Common myeloid progenitor, CD34-positive (primary cell): ENCODE data around the gene NT5C1B.

Experiments used
- CTCF ChIA-PET: fragments of 350-600 bp; sonication (Branson Sonifier 250); formaldehyde crosslinking; loops from one replicate; lab custom pipeline; 2021; ENCODE audit warnings: antibody characterized with exemption; lab: Charles Lee
- POLR2A ChIA-PET: fragments of 350-600 bp; sonication (Branson Sonifier 250); formaldehyde crosslinking; loops from one replicate; lab custom pipeline; 2021; ENCODE audit warnings: antibody characterized with exemption; lab: Charles Lee
- DNase-seq, 3 donors: peaks; one replicate each; pipeline versions ENCODE4 v3.0.0 to v3.0.0-alpha.2; 2013
- H3K27ac ChIP-seq, 2 experiments: 1 replicate in 1 of 2; 2 replicates in 1 of 2; pipeline ENCODE4 v1.7.0; 2013; ENCODE audit warnings: inconsistent platforms in 2 of 2, low read length in 2 of 2, mild to moderate bottlenecking in 2 of 2, low read depth in 1 of 2, moderate library complexity in 1 of 2; ENCODE audit not compliant: severe bottlenecking in 2 of 2, insufficient read depth in 1 of 2, poor library complexity in 1 of 2
- H3K27me3 ChIP-seq, 5 experiments: replicated peaks in 2 of 5; 1 replicate in 3 of 5; 2 replicates in 2 of 5; pipeline versions ENCODE4 v1.6.1 to v1.7.0; 2013; ENCODE audit warnings: low read length in 4 of 5, mild to moderate bottlenecking in 2 of 5, moderate library complexity in 2 of 5, inconsistent platforms in 1 of 5; ENCODE audit not compliant: insufficient read depth in 5 of 5, control insufficient read depth in 4 of 5
- H3K36me3 ChIP-seq, 4 experiments: 1 replicate in 2 of 4; 2 replicates in 2 of 4; pipeline versions ENCODE4 v1.6.1 to v1.7.0; 2013; ENCODE audit warnings: low read length in 3 of 4, control low read depth in 1 of 4, mild to moderate bottlenecking in 1 of 4; ENCODE audit not compliant: control insufficient read depth in 4 of 4, insufficient read depth in 4 of 4
- H3K4me1 ChIP-seq, 4 experiments: 1 replicate in 3 of 4; 2 replicates in 1 of 4; pipeline versions ENCODE4 v1.6.1 to v1.7.1; 2013; ENCODE audit warnings: low read length in 3 of 4, mild to moderate bottlenecking in 3 of 4, control low read depth in 1 of 4, inconsistent platforms in 1 of 4, moderate library complexity in 1 of 4; ENCODE audit not compliant: control insufficient read depth in 4 of 4, insufficient read depth in 4 of 4; ENCODE audit errors: control extremely low read depth in 1 of 4
- H3K4me3 ChIP-seq, 7 experiments: 1 replicate in 4 of 7; 2 replicates in 3 of 7; pipeline versions ENCODE4 v1.5.1 to v1.7.0; 2013; ENCODE audit warnings: mild to moderate bottlenecking in 7 of 7, low read length in 6 of 7, moderate library complexity in 6 of 7, inconsistent platforms in 2 of 7, low read depth in 2 of 7, control low read depth in 1 of 7; ENCODE audit not compliant: insufficient read depth in 4 of 7, control insufficient read depth in 1 of 7; ENCODE audit errors: extremely low read depth in 1 of 7
- H3K9me3 ChIP-seq, 5 experiments: 1 replicate in 4 of 5; 2 replicates in 1 of 5; pipeline versions ENCODE4 v1.6.1 to v1.7.1; 2013; ENCODE audit warnings: low read length in 4 of 5, mild to moderate bottlenecking in 2 of 5, inconsistent platforms in 1 of 5, low read depth in 1 of 5, moderate library complexity in 1 of 5; ENCODE audit not compliant: control insufficient read depth in 4 of 5, insufficient read depth in 2 of 5; ENCODE audit errors: control extremely low read depth in 1 of 5
- WGBS: methylation state at CpG from one replicate; pipeline ENCODE4 v1.1.5; 2013; ENCODE audit not compliant: insufficient coverage; 5-methylcytosine and 5-hydroxymethylcytosine counted together

Gene NT5C1B

GRCh38 chr2:18527822-18528221 is 61.5 kb downstream of the NT5C1B start:
- H3K9me3 ChIP-seq: no peaks in the 10 kb centered on the region
- H3K4me1 ChIP-seq: no peaks in the 10 kb centered on the region
- ChIA-PET CTCF (interaction anchor here (1.1 to 3.2 kb wide), 3 partner anchors 8 to 30 kb away, joined by 3 to 15 read pairs (median 4); no protein-coding TSS in a partner anchor), POLR2A (no interaction called here)
- H3K36me3 ChIP-seq: no peaks in the 10 kb centered on the region
- H3K4me3 ChIP-seq: no peak overlapping the region
- no peak overlapping the region for H3K27ac ChIP-seq
- WGBS: 94% methylated on average over 4 of the region's 4 CpGs
- H3K27me3 ChIP-seq: peaks cover 0 to 2% (median 0%) of the 10 kb centered on the region in 5 experiments
- no peak for DNase-seq

GRCh38 chr2:18527326-18527725 is 62.0 kb downstream of the NT5C1B start:
- POLR2A ChIA-PET: no interaction called here
- Histone ChIP-seq H3K9me3 (no peaks in the 10 kb centered on the region), H3K27ac (no peak overlapping the region), H3K4me1 (no peaks in the 10 kb centered on the region), H3K4me3 (no peak overlapping the region), H3K27me3 (peaks cover 0 to 2% (median 0%) of the 10 kb centered on the region in 5 experiments), H3K36me3 (no peaks in the 10 kb centered on the region)
- DNase-seq: no peak
- CTCF ChIA-PET: no interaction called here
- WGBS: no CpG with 5 or more reads among the region's 2 CpGs

- POLR2A ChIA-PET: no interaction called here
- CTCF ChIA-PET: no interaction called here
- H3K4me1 ChIP-seq: no peaks in the 10 kb centered on the region
- no peak for DNase-seq
- no peaks in the 10 kb centered on the region for H3K36me3 ChIP-seq
- 89% methylated on average over 6 of the region's 7 CpGs for WGBS
- no peaks in the 10 kb centered on the region for H3K9me3 ChIP-seq
- H3K4me3 ChIP-seq: no peak overlapping the region
- H3K27ac ChIP-seq: no peak overlapping the region
- peaks cover 0 to 2% (median 0%) of the 10 kb centered on the region in 5 experiments for H3K27me3 ChIP-seq
These were observed 62.9 kb downstream of the NT5C1B start for GRCh38 chr2:18526429-18526828.

- ChIA-PET POLR2A (no interaction called here), CTCF (no interaction called here)
These were observed 63.5 kb downstream of the NT5C1B start for GRCh38 chr2:18525852-18526251.

GRCh38 chr2:18525236-18525635 is 64.1 kb downstream of the NT5C1B start:
- Histone ChIP-seq H3K36me3 (no peaks in the 10 kb centered on the region), H3K9me3 (no peaks in the 10 kb centered on the region), H3K27me3 (peaks cover 0 to 2% (median 0%) of the 10 kb centered on the region in 5 experiments), H3K27ac (no peak overlapping the region), H3K4me1 (no peaks in the 10 kb centered on the region), H3K4me3 (no peak overlapping the region)
- DNase-seq: no peak
- POLR2A ChIA-PET: no interaction called here
- WGBS: 100% methylated on average over 1 of the region's 2 CpGs
- CTCF ChIA-PET: no interaction called here

More at GRCh38 chr2:18525852-18526251, 63.5 kb downstream of the NT5C1B start:
- no peak overlapping the region for H3K27ac ChIP-seq
- no peaks in the 10 kb centered on the region for H3K4me1 ChIP-seq
- WGBS: 100% methylated on average over 1 of the region's 3 CpGs
- no peak overlapping the region for H3K4me3 ChIP-seq
- peaks cover 0 to 2% (median 0%) of the 10 kb centered on the region in 5 experiments for H3K27me3 ChIP-seq
- no peaks in the 10 kb centered on the region for H3K36me3 ChIP-seq
- DNase-seq: no peak
- H3K9me3 ChIP-seq: no peaks in the 10 kb centered on the region

GRCh38 chr2:18522484-18523146 is 66.8 kb downstream of the NT5C1B start:
- WGBS: 100% methylated on average over 2 of the region's 2 CpGs
- H3K27ac ChIP-seq: no peak overlapping the region
- DNase-seq: no peak
- H3K27me3 ChIP-seq: peaks cover 0 to 12% (median 4%) of the 10 kb centered on the region in 5 experiments
- ChIA-PET CTCF (interaction anchor here (0.7 kb wide), 1 partner anchor 1340 kb away, joined by 3 read pairs; no protein-coding TSS in a partner anchor), POLR2A (no interaction called here)
- no peaks in the 10 kb centered on the region for H3K36me3 ChIP-seq
- no peaks in the 10 kb centered on the region for H3K9me3 ChIP-seq
- no peak overlapping the region for H3K4me3 ChIP-seq
- no peaks in the 10 kb centered on the region for H3K4me1 ChIP-seq
